Activated CD8-positive, alpha-beta T cell treated with anti-CD3 and anti-CD28 coated beads for 36 hours (primary cell): ENCODE data around the gene NAA20. TPM values are rescaled to one million over a fixed set of nuclear protein-coding genes. Genes with fewer than 3 reads are reported as not detected.

Experiments
- ATAC-seq: fragments of 200-7000 bp; cut with Tn5 transposase; one replicate; pipeline ENCODE4 v1.10.0; 2021; ENCODE audit warnings: mild to moderate bottlenecking, moderate library complexity
- CTCF ChIA-PET: fragments of 350-600 bp; sonication (Branson Sonifier 250); formaldehyde crosslinking; loops from one replicate; lab custom pipeline; 2021; ENCODE audit warnings: antibody characterized with exemption; lab: Charles Lee
- POLR2A ChIA-PET: fragments of 350-600 bp; sonication (Branson Sonifier 250); formaldehyde crosslinking; loops from one replicate; lab custom pipeline; 2021; ENCODE audit warnings: antibody characterized with exemption; lab: Charles Lee
- DNase-seq: peaks from one replicate; pipeline ENCODE4 v3.0.0-alpha.2; 2020
- H3K27ac Mint-ChIP-seq: one replicate; pipeline ENCODE4 v1.8.0; 2021; ENCODE audit warnings: mild to moderate bottlenecking, mixed read lengths
- H3K27me3 Mint-ChIP-seq: one replicate; pipeline ENCODE4 v1.8.0; 2021; ENCODE audit warnings: mixed read lengths
- H3K36me3 Mint-ChIP-seq: one replicate; pipeline ENCODE4 v1.8.0; 2021; ENCODE audit warnings: low read depth, mixed read lengths
- H3K4me1 Mint-ChIP-seq: one replicate; pipeline ENCODE4 v1.8.0; 2021; ENCODE audit warnings: low read depth, mixed read lengths
- H3K4me3 Mint-ChIP-seq: one replicate; pipeline ENCODE4 v1.8.0; 2021; ENCODE audit warnings: mild to moderate bottlenecking, moderate library complexity, mixed read lengths
- H3K9me3 Mint-ChIP-seq: one replicate; pipeline ENCODE4 v1.8.0; 2021; ENCODE audit warnings: mixed read lengths
- CTCF ChIP-seq: fragments of 200-600 bp; IDR thresholded peaks from one replicate; pipeline ENCODE4 v1.8.0; 2022; ENCODE audit warnings: antibody characterized with exemption, mild to moderate bottlenecking
- intact Hi-C: fragments of 100-400 bp; cut with micrococcal nuclease; formaldehyde crosslinking; loops from one replicate; pipeline ENCODE4 v1.10.0; 2022
- total RNA-seq, 2 experiments: library from RNA; stranded (reverse); gene quantifications; one replicate each; pipeline ENCODE4 v1.2.3, GENCODE V29; 2021

Gene NAA20
- total RNA-seq, 2 experiments from 2014 or later, result 99.8 to 100 TPM

GRCh38 chr20:19974630-19975435 lies 42.3 kb upstream of the NAA20 start:
- ChIA-PET POLR2A (interaction anchor here (0.6 kb wide), 1 partner anchor 1254 kb away, joined by 3 read pairs; no protein-coding TSS in a partner anchor), CTCF (no interaction called here)
- Mint-ChIP-seq H3K9me3 (no peaks in the 10 kb centered on the region), H3K4me3 (no peak overlapping the region), H3K36me3 (no peaks in the 10 kb centered on the region), H3K4me1 (no peaks in the 10 kb centered on the region), H3K27me3 (no peaks in the 10 kb centered on the region), H3K27ac (no peak overlapping the region)
- intact Hi-C loops, result no loop called here
- TF ChIP-seq CTCF, result no peak
- ATAC-seq, result no peak
- no peak for DNase-seq

GRCh38 chr20:19975436-19975799 lies 41.7 kb upstream of the NAA20 start:
- H3K27me3 Mint-ChIP-seq, result no peaks in the 10 kb centered on the region
- ATAC-seq (no peak), DNase-seq (no peak)
- H3K4me1 Mint-ChIP-seq, result no peaks in the 10 kb centered on the region
- H3K4me3 Mint-ChIP-seq, result no peak overlapping the region
- no peaks in the 10 kb centered on the region for H3K9me3 Mint-ChIP-seq
- no peak for TF ChIP-seq CTCF
- CTCF ChIA-PET, result no interaction called here
- intact Hi-C loops, result no loop called here
- no peaks in the 10 kb centered on the region for H3K36me3 Mint-ChIP-seq
- POLR2A ChIA-PET, result no interaction called here
- no peak overlapping the region for H3K27ac Mint-ChIP-seq

- Mint-ChIP-seq H3K27ac (no peak overlapping the region), H3K36me3 (no peaks in the 10 kb centered on the region), H3K9me3 (no peaks in the 10 kb centered on the region), H3K4me1 (no peaks in the 10 kb centered on the region), H3K27me3 (no peaks in the 10 kb centered on the region), H3K4me3 (no peak overlapping the region)
- ChIA-PET POLR2A (no interaction called here), CTCF (no interaction called here)
- no peak for DNase-seq
- intact Hi-C loops, result no loop called here
- no peak for ATAC-seq
- no peak for TF ChIP-seq CTCF
Measured at GRCh38 chr20:19975901-19976300, 41.3 kb upstream of the NAA20 start.

- DNase-seq (no peak), ATAC-seq (no peak)
- POLR2A ChIA-PET, result interaction anchor here (0.8 kb wide), 1 partner anchor 16 kb away, joined by 3 read pairs; no protein-coding TSS in a partner anchor
- no peaks in the 10 kb centered on the region for H3K36me3 Mint-ChIP-seq
- no peak for TF ChIP-seq CTCF
- no peak overlapping the region for H3K27ac Mint-ChIP-seq
- CTCF ChIA-PET, result no interaction called here
- intact Hi-C loops, result no loop called here
- H3K27me3 Mint-ChIP-seq, result no peaks in the 10 kb centered on the region
- no peak overlapping the region for H3K4me3 Mint-ChIP-seq
- no peaks in the 10 kb centered on the region for H3K4me1 Mint-ChIP-seq
- H3K9me3 Mint-ChIP-seq, result no peaks in the 10 kb centered on the region
Measured at GRCh38 chr20:19976595-19977372, 40.4 kb upstream of the NAA20 start.

- Mint-ChIP-seq H3K36me3 (no peaks in the 10 kb centered on the region), H3K27me3 (no peaks in the 10 kb centered on the region), H3K4me3 (no peak overlapping the region), H3K9me3 (no peaks in the 10 kb centered on the region), H3K4me1 (no peaks in the 10 kb centered on the region), H3K27ac (no peak overlapping the region)
- no peak for TF ChIP-seq CTCF
- CTCF ChIA-PET, result no interaction called here
- no peak for DNase-seq
- ATAC-seq, result no peak
- intact Hi-C loops, result no loop called here
- POLR2A ChIA-PET, result interaction anchor here (0.8 kb wide), 1 partner anchor 16 kb away, joined by 3 read pairs; no protein-coding TSS in a partner anchor
Measured at GRCh38 chr20:19977373-19977770, 39.8 kb upstream of the NAA20 start.
